Globus pallidus (tissue), 1 donor: ENCODE measurements around the gene SNX20.

Experiments
- DNase-seq: peaks from one replicate; pipeline ENCODE4 v3.0.0-alpha.2; 2015; ENCODE audit warnings: low spot score

Gene SNX20

GRCh38 chr16:50681021-50681885, at the start of gene SNX20:
Gene SNX20 (minus strand): TSS chr16:50681312. CDS start chr16:50677526, 3,786 bp downstream.
- peak; percentile 25 for DNase-seq

GRCh38 chr16:50724306-50724705, 43.2 kb upstream of the SNX20 start:
- no peak for DNase-seq

- DNase-seq, result no peak
Measured at GRCh38 chr16:50722960-50723359, 41.8 kb upstream of the SNX20 start.

GRCh38 chr16:50722405-50722737, 41.3 kb upstream of the SNX20 start:
- no peak for DNase-seq

GRCh38 chr16:50721549-50722404, 40.7 kb upstream of the SNX20 start:
- DNase-seq, result no peak

- DNase-seq, result no peak
Measured at GRCh38 chr16:50719401-50720337, 38.6 kb upstream of the SNX20 start.

GRCh38 chr16:50718761-50719400, 37.8 kb upstream of the SNX20 start:
- no peak for DNase-seq

- DNase-seq, result no peak
Measured at GRCh38 chr16:50718061-50718760, 37.1 kb upstream of the SNX20 start.

- no peak for DNase-seq
Measured at GRCh38 chr16:50717494-50717893, 36.4 kb upstream of the SNX20 start.

GRCh38 chr16:50717091-50717490, 36.0 kb upstream of the SNX20 start:
- no peak for DNase-seq

GRCh38 chr16:50712956-50713355, 31.8 kb upstream of the SNX20 start:
- DNase-seq, result no peak

GRCh38 chr16:50712560-50712898, 31.4 kb upstream of the SNX20 start:
- no peak for DNase-seq

- peak; percentile 82 for DNase-seq
Measured at GRCh38 chr16:50711862-50712559, 30.9 kb upstream of the SNX20 start.

GRCh38 chr16:50711040-50711439, 29.9 kb upstream of the SNX20 start:
- no peak for DNase-seq

- DNase-seq, result no peak
Measured at GRCh38 chr16:50709980-50710379, 28.9 kb upstream of the SNX20 start.

GRCh38 chr16:50709061-50709684, 28.1 kb upstream of the SNX20 start:
- peak; percentile 47 for DNase-seq

- no peak for DNase-seq
Measured at GRCh38 chr16:50708373-50709060, 27.4 kb upstream of the SNX20 start.

- no peak for DNase-seq
Measured at GRCh38 chr16:50706250-50706649, 25.1 kb upstream of the SNX20 start.

GRCh38 chr16:50705436-50706110, 24.5 kb upstream of the SNX20 start:
- no peak for DNase-seq
